Subcutaneous adipose tissue (tissue), 4 donors: ENCODE measurements around the gene ZNF3. TPM values are rescaled to one million over a fixed set of nuclear protein-coding genes. Genes with fewer than 3 reads are reported as not detected.

Source experiments
- total RNA-seq, 4 donors: library from RNA; depleted of rRNA; stranded (reverse); fragments of >200 nt; gene quantifications; one replicate each; pipeline ENCODE4 v1.1.0, GENCODE V29; 2016
- TF ChIP-seq, protein P1 (sequence below): fragments of 450-650 bp; IDR thresholded peaks from one replicate; pipeline ENCODE4 v1.5.1; 2016; ENCODE audit warnings: low read depth, mild to moderate bottlenecking, control low read depth, antibody characterized with exemption, moderate library complexity

Gene ZNF3
- total RNA-seq, 4 donors from 2014 or later = 14.8 to 29.3 (median 25.2) TPM

DNA sequence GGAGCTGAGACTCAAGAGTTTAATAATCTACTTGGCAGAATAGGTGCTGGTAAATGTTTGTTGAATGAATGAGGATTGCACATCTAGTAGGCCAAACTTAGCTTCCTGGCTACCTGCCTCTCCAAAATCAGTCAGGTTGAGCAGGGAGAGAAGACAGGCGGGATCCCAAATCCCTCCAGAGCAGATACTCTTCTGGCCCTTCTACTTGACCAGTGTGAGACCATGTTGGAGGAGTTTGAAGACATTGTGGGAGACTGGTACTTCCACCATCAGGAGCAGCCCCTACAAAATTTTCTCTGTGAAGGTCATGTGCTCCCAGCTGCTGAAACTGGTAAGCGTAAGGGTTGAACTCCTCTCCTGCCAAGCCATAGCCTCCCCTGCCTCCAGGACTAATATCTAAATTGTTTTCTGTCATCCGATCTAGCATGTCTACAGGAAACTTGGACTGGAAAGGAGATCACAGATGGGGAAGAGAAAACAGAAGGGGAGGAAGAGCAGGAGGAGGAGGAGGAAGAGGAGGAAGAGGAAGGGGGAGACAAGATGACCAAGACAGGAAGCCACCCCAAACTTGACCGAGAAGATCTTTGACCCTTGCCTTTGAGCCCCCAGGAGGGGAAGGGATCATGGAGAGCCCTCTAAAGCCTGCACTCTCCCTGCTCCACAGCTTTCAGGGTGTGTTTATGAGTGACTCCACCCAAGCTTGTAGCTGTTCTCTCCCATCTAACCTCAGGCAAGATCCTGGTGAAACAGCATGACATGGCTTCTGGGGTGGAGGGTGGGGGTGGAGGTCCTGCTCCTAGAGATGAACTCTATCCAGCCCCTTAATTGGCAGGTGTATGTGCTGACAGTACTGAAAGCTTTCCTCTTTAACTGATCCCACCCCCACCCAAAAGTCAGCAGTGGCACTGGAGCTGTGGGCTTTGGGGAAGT lies 43.0 kb upstream of the ZNF3 start:
- TF ChIP-seq, protein P1, sequence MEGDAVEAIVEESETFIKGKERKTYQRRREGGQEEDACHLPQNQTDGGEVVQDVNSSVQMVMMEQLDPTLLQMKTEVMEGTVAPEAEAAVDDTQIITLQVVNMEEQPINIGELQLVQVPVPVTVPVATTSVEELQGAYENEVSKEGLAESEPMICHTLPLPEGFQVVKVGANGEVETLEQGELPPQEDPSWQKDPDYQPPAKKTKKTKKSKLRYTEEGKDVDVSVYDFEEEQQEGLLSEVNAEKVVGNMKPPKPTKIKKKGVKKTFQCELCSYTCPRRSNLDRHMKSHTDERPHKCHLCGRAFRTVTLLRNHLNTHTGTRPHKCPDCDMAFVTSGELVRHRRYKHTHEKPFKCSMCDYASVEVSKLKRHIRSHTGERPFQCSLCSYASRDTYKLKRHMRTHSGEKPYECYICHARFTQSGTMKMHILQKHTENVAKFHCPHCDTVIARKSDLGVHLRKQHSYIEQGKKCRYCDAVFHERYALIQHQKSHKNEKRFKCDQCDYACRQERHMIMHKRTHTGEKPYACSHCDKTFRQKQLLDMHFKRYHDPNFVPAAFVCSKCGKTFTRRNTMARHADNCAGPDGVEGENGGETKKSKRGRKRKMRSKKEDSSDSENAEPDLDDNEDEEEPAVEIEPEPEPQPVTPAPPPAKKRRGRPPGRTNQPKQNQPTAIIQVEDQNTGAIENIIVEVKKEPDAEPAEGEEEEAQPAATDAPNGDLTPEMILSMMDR = no peak

DNA sequence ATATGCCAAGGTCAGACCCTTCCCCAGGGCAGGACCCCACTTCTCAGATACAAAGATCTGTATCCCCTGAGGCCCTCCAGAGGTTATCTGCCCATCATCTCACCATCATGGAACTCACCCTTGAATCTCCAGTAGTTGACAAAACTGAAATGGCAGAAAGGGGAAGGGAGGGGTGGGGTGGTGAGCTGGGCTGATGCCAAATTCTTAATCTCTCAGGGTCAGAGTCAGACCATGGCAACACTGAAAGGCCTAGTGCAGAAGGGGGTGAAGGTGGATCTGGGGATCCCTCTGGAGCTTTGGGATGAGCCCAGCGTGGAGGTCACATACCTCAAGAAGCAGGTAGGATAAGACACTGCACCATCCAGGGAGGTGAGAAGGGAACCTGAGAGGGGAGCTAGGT lies 41.0 kb upstream of the ZNF3 start:
- TF ChIP-seq, protein P1 = no peak

DNA sequence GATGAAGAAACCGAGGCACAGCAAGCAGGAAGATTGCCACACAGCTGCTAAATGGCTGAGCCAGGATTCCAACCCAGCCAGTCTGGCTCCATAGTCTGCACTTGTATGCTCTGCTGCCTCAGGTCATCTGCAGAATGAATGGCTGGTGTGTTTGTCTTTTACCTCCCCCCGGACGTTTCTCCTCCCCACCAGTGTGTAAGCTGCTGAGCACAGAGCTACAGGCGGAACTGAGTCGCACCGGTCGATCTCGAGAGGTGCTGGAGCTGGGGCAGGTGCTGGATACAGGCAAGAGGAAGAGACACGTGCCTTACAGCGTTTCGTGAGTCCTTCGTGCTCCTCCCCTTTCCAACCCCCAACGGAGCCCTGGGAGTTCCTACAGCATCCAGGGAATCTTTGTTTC lies 40.5 kb upstream of the ZNF3 start:
- TF ChIP-seq, protein P1 = no peak

DNA sequence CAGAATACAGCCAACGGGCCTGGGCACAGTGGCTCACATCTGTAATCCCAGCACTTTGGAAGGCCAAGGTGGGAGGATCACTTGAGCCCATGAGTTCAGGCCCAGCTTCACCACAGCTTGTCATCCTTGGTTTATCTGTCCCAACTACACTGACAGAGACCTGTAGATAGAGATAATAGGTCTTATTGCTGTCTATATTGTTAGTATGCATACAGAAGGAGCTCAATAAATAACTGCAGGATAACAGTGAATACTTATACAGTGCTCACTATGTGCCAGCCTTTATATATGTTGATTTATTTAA lies 39.2 kb upstream of the ZNF3 start:
- TF ChIP-seq, protein P1 = no peak

DNA sequence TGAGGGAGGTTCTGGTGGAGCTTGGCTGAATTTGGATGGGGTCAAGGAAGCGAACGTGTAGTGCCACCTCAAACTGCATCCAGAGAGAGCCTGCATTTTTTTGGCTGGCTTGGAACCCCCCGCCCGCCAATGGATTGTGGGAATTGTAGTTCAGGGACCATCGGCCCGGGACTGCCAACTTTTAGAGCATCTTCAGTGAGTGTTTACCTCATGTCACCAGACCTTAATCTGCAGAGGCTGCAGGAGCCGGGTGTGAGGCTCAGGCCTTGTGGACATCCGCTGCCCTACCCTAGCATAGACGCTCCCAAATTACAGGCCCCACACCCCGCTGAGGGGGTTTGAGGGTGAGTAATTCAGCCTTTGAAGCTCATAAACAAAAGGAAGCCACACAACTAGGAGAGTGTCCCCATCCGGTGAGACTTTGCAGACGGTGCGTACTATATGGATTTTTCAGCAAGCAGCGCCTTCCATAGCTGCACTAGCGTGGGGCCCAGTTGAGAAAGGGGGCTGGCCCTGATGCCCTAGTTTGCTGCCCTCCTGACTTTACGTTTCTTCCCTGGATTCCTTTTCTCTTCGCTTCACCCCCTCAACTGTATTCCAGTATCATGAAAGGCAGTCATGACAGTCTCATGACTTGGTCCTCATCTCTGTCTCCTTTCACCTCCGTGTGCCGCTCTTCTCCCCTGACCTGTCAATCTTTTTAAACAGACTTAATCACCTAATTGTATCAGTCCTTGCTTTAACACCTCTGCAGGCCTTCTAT lies 38.6 kb upstream of the ZNF3 start:
- TF ChIP-seq, protein P1 = no peak

DNA sequence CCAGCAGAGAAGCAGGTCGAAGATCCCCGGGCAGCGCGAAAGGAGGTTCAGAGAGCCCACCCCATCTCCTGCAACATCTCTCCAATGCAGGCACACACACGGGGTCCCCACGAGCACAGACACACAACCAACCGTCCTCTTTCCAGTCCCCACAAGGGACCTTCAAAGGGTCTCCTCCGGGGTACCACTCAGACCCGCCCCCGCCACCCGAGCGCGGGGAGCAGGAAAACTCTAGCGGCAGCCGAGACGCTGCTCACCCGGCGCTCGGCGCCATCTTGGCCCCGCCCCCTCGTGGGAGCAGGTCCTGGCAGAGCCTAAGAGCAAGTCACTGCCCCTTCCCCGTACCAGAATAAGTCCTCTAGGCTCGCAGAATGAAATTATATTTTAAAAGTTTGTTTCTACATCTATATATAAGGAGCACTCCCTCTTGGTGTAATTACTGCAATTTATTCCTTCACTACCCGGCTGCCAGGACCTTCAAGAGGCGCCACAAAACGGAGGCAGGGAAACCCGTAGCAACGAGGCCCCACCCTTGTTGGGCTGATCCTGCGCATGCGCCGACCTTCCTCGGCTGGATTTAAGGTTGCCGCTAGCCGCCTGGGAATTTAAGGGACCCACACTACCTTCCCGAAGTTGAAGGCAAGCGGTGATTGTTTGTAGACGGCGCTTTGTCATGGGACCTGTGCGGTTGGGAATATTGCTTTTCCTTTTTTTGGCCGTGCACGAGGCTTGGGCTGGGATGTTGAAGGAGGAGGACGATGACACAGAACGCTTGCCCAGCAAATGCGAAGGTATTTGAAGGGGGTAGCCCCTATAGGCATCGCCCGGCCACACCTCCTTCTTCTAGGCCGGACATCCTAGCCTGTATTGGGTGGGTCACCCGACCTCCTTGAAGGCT lies 37.8 kb upstream of the ZNF3 start, which contains the start of the genes CNPY4 and TAF6:
CNPY4 (plus strand) TSS at position 563 of the 898 bp plus-strand sequence; CDS start at position 674, 111 bp downstream.
TAF6 (minus strand) TSS at position 287 of the 898 bp plus-strand sequence. CDS start 5,149 bp downstream, outside the sequence.
- TF ChIP-seq, protein P1 = no peak
